ENCODE data around the gene AP3B1.
"Not testable (repeated sequence)": the region's sequence is repeated elsewhere in the genome, so short reads cannot be mapped to it uniquely, and the experiment has no call there.

Gene AP3B1

GRCh38 chr5:78132507-78132906 is 162.0 kb downstream of the AP3B1 start:
- DNase-seq: no peak

- DNase-seq: no peak
These were observed 164.9 kb downstream of the AP3B1 start for GRCh38 chr5:78129597-78129996.

- no peak for DNase-seq
These were observed 166.6 kb downstream of the AP3B1 start for GRCh38 chr5:78127875-78128274.

- DNase-seq: no peak
These were observed 168.0 kb downstream of the AP3B1 start for GRCh38 chr5:78126536-78126935.

- DNase-seq: no peak
These were observed 178.3 kb downstream of the AP3B1 start for GRCh38 chr5:78116167-78116566.

- no peak for DNase-seq
These were observed 180.7 kb downstream of the AP3B1 start for GRCh38 chr5:78113689-78114264.

GRCh38 chr5:78112931-78113330 is 181.6 kb downstream of the AP3B1 start:
- DNase-seq: no peak

- no peak for DNase-seq
These were observed 184.6 kb downstream of the AP3B1 start for GRCh38 chr5:78109891-78110324.

- no peak for DNase-seq
These were observed 185.9 kb downstream of the AP3B1 start for GRCh38 chr5:78108564-78108963.

- no peak for DNase-seq
These were observed 191.1 kb downstream of the AP3B1 start for GRCh38 chr5:78103232-78103918.

- DNase-seq: no peak
These were observed 192.0 kb downstream of the AP3B1 start for GRCh38 chr5:78102500-78102899.

- no peak for DNase-seq
These were observed 199.4 kb downstream of the AP3B1 start for GRCh38 chr5:78095125-78095524.

- no peak for DNase-seq
These were observed 204.5 kb downstream of the AP3B1 start for GRCh38 chr5:78090002-78090401.

GRCh38 chr5:78078858-78079257 is 215.6 kb downstream of the AP3B1 start:
- DNase-seq: no peak

GRCh38 chr5:78077369-78078068 is 217.0 kb downstream of the AP3B1 start:
- DNase-seq: no peak

- no peak for DNase-seq
These were observed 218.1 kb downstream of the AP3B1 start for GRCh38 chr5:78076351-78076750.

- no peak for DNase-seq
These were observed 219.2 kb downstream of the AP3B1 start for GRCh38 chr5:78075301-78075700.

GRCh38 chr5:78070691-78071090 is 223.8 kb downstream of the AP3B1 start:
- DNase-seq: not testable (repeated sequence)

GRCh38 chr5:78067581-78067980 is 226.9 kb downstream of the AP3B1 start:
- DNase-seq: not testable (repeated sequence)

GRCh38 chr5:78066722-78067121 is 227.8 kb downstream of the AP3B1 start:
- not testable (repeated sequence) for DNase-seq

- no peak for DNase-seq
These were observed 228.8 kb downstream of the AP3B1 start for GRCh38 chr5:78065663-78066062.

- DNase-seq: no peak
These were observed 229.5 kb downstream of the AP3B1 start for GRCh38 chr5:78064941-78065472.

GRCh38 chr5:78063495-78063894 is 231.0 kb downstream of the AP3B1 start:
- DNase-seq: no peak

- no peak for DNase-seq
These were observed 231.9 kb downstream of the AP3B1 start for GRCh38 chr5:78062645-78063044.

Data from activated naive CD4-positive, alpha-beta T cell (primary cell).